Heart left ventricle (tissue), 13 donors: ENCODE measurements around the gene KRTAP5-11.
"Not testable (repeated sequence)": the region's sequence is repeated elsewhere in the genome, so short reads cannot be mapped to it uniquely, and the experiment has no call there.

Experiments used
- POLR2A ChIP-seq, 2 donors: fragments of 450-650 bp; IDR thresholded peaks; one replicate each; pipeline ENCODE4 v1.6.1; 2017; ENCODE audit warnings: antibody characterized with exemption in 2 of 2, mild to moderate bottlenecking in 2 of 2, moderate library complexity in 2 of 2
- TF ChIP-seq, protein P1 (sequence below), 12 donors: fragments of 200-600 bp; sonication (generic) in 4 of 12; IDR thresholded peaks; one replicate each; pipeline versions ENCODE4 v1.5.0 to v1.8.0; 2018 to 2022; ENCODE audit warnings: antibody characterized with exemption in 12 of 12, mild to moderate bottlenecking in 5 of 12
- donor health status: ischemic (EF 13 %, LVEDD 7.1; RV severe dilation, severe dysfunction).
- donor health status: DM: no; HTN: yes; CAD: no.
- donor health status: DM: no; HTN: no; CAD: no.
- donor health status: ischemic (EF 25% LVEDD 6.9; RV normal size, moderate dysfunction).
- donor health status: ischemic (EF 25% LVEDD 5.7; RV mildly dilated, moderate dysfunction).
- donor health status: ischemic (EF 35%, LVEDD 5.7; RV mildly dilated, moderate dysfunction).
- donor health status: nonischemic (EF 11% LVEDD 7.7; RV severe dilation, severe dysfunction).
- donor health status: DM: yes; HTN: yes; CAD: no.
- donor health status: PGD.
- donor health status: ischemic (EF 29% LVEDD 5.4; RV normal size, mild dysfunction).
- donor health status: nonischemic (EF 23%, LVEDD 6.1; RV moderate dilation, normal function).

DNA sequence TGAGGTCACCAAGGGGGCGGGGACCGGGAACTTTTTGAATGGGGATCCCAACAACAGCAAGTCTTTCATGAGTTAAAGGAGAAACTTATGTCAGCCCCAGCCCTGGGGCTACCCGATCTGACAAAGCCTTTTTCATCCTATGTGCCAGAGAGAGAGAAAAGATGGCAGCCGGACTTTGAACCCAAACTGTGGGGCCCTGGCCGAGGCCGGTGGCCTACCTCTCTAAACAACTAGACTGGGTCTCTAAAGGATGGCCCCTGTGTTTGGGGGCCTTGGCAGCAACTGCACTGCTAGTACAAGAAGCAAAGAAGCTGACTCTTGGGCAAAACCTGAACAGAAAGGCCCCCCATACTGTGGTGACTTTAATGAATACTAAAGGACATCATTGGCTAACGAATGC is 31.3 kb upstream of the KRTAP5-11 start:
- not testable (repeated sequence) for TF ChIP-seq POLR2A (IDR thresholded peaks at IDR 0.05)
- TF ChIP-seq, protein P1, sequence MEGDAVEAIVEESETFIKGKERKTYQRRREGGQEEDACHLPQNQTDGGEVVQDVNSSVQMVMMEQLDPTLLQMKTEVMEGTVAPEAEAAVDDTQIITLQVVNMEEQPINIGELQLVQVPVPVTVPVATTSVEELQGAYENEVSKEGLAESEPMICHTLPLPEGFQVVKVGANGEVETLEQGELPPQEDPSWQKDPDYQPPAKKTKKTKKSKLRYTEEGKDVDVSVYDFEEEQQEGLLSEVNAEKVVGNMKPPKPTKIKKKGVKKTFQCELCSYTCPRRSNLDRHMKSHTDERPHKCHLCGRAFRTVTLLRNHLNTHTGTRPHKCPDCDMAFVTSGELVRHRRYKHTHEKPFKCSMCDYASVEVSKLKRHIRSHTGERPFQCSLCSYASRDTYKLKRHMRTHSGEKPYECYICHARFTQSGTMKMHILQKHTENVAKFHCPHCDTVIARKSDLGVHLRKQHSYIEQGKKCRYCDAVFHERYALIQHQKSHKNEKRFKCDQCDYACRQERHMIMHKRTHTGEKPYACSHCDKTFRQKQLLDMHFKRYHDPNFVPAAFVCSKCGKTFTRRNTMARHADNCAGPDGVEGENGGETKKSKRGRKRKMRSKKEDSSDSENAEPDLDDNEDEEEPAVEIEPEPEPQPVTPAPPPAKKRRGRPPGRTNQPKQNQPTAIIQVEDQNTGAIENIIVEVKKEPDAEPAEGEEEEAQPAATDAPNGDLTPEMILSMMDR (IDR thresholded peaks at IDR 0.05): not testable (repeated sequence)
